Subcutaneous adipose tissue (tissue), 4 donors: Measurements from ENCODE around the gene OR10G8. TPM values are rescaled to one million over a fixed set of nuclear protein-coding genes. Genes with fewer than 3 reads are reported as not detected.

Experiments
- total RNA-seq, 4 donors: library from RNA; depleted of rRNA; stranded (reverse); fragments of >200 nt; gene quantifications; one replicate each; pipeline ENCODE4 v1.1.0, GENCODE V29; 2016
- TF ChIP-seq, protein P1 (sequence below): fragments of 450-650 bp; IDR thresholded peaks from one replicate; pipeline ENCODE4 v1.5.1; 2016; ENCODE audit warnings: low read depth, mild to moderate bottlenecking, control low read depth, antibody characterized with exemption, moderate library complexity

OR10G8 gene
- not detected for total RNA-seq

DNA sequence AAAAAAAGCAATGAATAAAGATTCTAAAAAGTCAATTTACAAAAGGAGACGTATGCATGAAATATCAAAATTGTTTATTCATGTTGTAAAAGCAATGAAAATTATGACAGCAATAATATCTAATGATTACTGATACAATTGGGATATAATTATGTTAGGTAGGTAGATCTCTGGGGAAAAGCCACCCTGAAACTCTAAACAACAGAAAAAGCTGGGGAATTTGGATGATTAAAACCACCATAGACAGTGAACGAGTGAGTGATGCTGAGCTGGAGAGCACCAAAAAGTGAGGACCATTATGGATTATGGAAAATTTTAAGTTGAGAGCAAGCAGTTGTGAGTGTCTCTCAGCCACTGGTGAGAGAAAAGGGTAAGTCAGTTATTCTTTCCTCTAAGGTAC is at the start of gene OR10G8:
Gene OR10G8, plus strand, starts transcription at position 301 of the 400 bp plus-strand sequence. CDS start 2,825 bp downstream, outside the sequence.
- TF ChIP-seq, protein P1, sequence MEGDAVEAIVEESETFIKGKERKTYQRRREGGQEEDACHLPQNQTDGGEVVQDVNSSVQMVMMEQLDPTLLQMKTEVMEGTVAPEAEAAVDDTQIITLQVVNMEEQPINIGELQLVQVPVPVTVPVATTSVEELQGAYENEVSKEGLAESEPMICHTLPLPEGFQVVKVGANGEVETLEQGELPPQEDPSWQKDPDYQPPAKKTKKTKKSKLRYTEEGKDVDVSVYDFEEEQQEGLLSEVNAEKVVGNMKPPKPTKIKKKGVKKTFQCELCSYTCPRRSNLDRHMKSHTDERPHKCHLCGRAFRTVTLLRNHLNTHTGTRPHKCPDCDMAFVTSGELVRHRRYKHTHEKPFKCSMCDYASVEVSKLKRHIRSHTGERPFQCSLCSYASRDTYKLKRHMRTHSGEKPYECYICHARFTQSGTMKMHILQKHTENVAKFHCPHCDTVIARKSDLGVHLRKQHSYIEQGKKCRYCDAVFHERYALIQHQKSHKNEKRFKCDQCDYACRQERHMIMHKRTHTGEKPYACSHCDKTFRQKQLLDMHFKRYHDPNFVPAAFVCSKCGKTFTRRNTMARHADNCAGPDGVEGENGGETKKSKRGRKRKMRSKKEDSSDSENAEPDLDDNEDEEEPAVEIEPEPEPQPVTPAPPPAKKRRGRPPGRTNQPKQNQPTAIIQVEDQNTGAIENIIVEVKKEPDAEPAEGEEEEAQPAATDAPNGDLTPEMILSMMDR = no peak

DNA sequence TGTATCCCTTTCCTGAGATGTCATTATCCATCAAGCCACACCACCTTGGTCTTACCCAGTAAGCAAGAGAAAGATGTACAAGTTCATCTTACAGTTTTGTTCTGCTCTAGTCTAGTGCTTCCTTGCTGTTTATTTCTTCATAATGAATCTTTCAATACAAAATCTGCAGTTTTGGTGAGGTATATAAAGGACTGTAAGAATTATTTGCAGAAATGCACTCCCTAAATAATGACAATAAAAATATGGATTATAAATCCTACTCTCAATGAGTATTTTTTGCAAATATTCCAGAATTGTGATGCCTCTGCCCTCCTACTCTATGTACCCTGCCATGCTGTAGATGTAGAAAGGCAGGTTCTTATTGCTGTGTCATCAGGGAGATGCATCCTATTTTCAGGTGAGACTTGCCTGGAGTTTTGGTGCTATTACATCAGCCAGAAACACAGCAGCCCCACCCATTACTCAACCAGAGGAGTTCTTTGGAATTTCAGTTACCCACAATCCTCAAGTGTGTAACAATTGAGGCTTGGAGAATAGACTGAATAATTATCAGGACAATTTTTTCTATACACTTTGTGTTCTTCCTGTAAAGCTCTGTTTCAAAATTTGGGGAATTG is 48.8 kb upstream of the OR10G8 start, which contains the start of gene OR10S1:
Gene OR10S1, minus strand, starts transcription at position 51 of the 617 bp plus-strand sequence. CDS start 117 bp downstream, outside the sequence.
- TF ChIP-seq, protein P1 = no peak

DNA sequence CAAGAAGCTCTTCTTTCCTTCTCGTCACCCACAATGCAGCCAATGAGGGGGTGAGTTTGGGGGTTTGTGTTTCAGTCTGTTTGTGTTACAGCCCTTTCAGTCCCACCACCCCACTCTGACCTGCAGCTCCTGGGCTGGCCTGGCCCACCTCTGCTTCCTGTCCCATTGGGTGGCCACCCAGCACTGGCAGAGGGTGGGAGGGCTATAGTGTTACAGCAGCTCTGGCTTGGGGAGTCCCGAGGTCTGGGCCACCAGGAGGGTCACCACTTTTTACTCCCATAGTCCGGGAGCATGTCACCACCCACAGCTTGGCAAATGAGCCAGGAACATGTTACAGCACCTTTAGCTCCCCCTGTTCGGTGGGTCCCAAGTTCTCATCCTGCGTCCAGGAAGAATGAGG is 47.3 kb upstream of the OR10G8 start:
- TF ChIP-seq, protein P1 = no peak

DNA sequence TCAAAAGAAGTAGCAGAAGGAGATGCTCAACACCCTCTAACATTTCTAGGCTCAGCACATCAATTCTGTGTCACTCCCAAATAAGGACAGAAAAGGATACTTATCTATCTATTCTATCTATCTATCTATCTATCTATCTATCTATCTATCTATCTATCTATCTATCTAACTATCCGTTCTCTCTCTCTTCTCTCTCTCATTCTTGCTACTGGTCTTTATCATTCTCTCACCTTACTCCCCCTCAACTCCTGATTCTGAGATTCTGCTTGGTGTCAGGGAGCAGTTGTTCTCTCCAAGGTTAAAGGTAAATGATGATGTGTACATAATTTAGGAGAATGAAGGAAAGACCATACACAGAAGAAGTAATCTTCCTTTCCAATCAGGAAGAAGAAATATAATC is 31.5 kb upstream of the OR10G8 start, which contains the start of gene OR10G6:
Gene OR10G6, minus strand, starts transcription at position 43 of the 400 bp plus-strand sequence. Its CDS starts 0 bp downstream, at position 43.
- TF ChIP-seq, protein P1 = no peak

- TF ChIP-seq, protein P1 = no peak
Observed at GRCh38 chr11:124012697-124013096, 13.9 kb upstream of the OR10G8 start, which contains the start of gene OR10G4. Gene OR10G4 (plus strand): TSS chr11:124012997. CDS start chr11:124015575, 2,578 bp downstream.

GRCh38 chr11:124036666-124037065 is 10.1 kb downstream of the OR10G8 start:
- TF ChIP-seq, protein P1 = no peak

DNA sequence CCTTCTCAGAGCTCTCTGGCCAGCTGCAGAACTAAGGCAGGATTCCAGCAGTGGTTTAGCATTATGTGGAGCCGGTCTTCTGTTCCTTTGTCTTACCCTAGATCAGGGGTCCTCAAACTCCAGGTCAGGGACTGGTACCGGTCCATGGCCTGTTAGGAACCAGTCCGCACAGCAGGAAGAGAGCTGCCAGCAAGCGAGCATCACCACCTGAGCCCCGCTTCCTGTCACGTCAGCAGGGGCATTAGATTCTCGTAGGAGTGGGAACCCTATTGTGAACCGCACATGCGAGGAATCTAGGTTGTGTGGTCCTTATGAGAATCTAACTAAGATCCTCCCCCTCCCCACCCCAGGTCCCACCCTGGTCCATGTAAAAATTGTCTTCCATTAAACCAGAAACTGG is 13.0 kb downstream of the OR10G8 start:
- TF ChIP-seq, protein P1 = no peak
